IMR-90 (cell line): ENCODE results near the gene COL3A1. TPM values are rescaled to one million over a fixed set of nuclear protein-coding genes. Genes with fewer than 3 reads are reported as not detected.

ENCODE experiments used
- ATAC-seq: fragments of 200-7000 bp; cut with Tn5 transposase; 2 replicates; pipeline ENCODE4 v1.9.1; 2020; ENCODE audit warnings: low read depth, mild to moderate bottlenecking, moderate library complexity
- BruUV-seq: library from RNA; stranded (reverse); fragments of 400-500 nt; replicated peaks from 2 replicates; lab custom pipeline; 2021; lab: Mats Ljungman, UMichigan
- CTCF ChIA-PET: fragments of 300-600 bp; formaldehyde crosslinking; extraction: SDS; loops from one replicate; lab custom pipeline; 2021; ENCODE audit warnings: antibody characterized with exemption; lab: Yijun Ruan, JAX
- POLR2A ChIA-PET: fragments of 300-600 bp; sonication (Branson Sonifier 250); formaldehyde crosslinking; loops from one replicate; lab custom pipeline; 2022; ENCODE audit warnings: antibody characterized with exemption; ENCODE audit not compliant: unreplicated experiment; lab: Charles Lee
- DNase-seq: peaks from one replicate; pipeline ENCODE4 v3.0.0; 2013
- H2AFZ ChIP-seq: replicated peaks from 2 replicates; pipeline ENCODE3; 2013; ENCODE audit warnings: low read length, mild to moderate bottlenecking; ENCODE audit not compliant: poor library complexity
- H2AK5ac ChIP-seq: 2 replicates; pipeline ENCODE4 v1.6.1; 2013; ENCODE audit warnings: low read depth, low read length, inconsistent platforms
- H2AK9ac ChIP-seq: replicated peaks from 2 replicates; pipeline ENCODE3; 2013; ENCODE audit warnings: mild to moderate bottlenecking, low read depth, low read length, moderate library complexity; ENCODE audit not compliant: poor library complexity
- H2BK120ac ChIP-seq: 2 replicates; pipeline ENCODE4 v1.6.1; 2013; ENCODE audit warnings: low read depth, low read length, inconsistent platforms
- H2BK15ac ChIP-seq: 3 replicates; pipeline ENCODE4 v1.6.1; 2013; ENCODE audit warnings: low read depth, low read length, inconsistent platforms
- H2BK20ac ChIP-seq: 2 replicates; pipeline ENCODE4 v1.6.1; 2013; ENCODE audit warnings: low read depth, mild to moderate bottlenecking, inconsistent platforms, low read length, moderate library complexity
- H2BK5ac ChIP-seq: 2 replicates; pipeline ENCODE4 v1.6.1; 2013; ENCODE audit warnings: mild to moderate bottlenecking, low read depth, low read length, inconsistent platforms; ENCODE audit not compliant: poor library complexity, severe bottlenecking
- H3K14ac ChIP-seq: replicated peaks from 2 replicates; pipeline ENCODE4 v1.6.1; 2013; ENCODE audit warnings: low read depth, low read length, inconsistent platforms
- H3K18ac ChIP-seq: 2 replicates; pipeline ENCODE4 v1.6.1; 2013; ENCODE audit warnings: low read depth, low read length, control low read depth
- H3K23ac ChIP-seq: 2 replicates; pipeline ENCODE4 v1.6.1; 2013; ENCODE audit warnings: low read depth, low read length, inconsistent platforms
- H3K27ac ChIP-seq: 2 replicates; pipeline ENCODE4 v1.5.1; 2013; ENCODE audit warnings: mild to moderate bottlenecking, control low read depth, low read length; ENCODE audit not compliant: insufficient read depth
- H3K27me3 ChIP-seq: 2 replicates; pipeline ENCODE4 v1.6.1; 2013; ENCODE audit warnings: low read length; ENCODE audit not compliant: control insufficient read depth, insufficient read depth
- H3K36me3 ChIP-seq: 2 replicates; pipeline ENCODE4 v1.6.1; 2013; ENCODE audit warnings: low read length, mixed read lengths; ENCODE audit not compliant: control insufficient read depth, insufficient read depth
- H3K4ac ChIP-seq: 2 replicates; pipeline ENCODE4 v1.6.1; 2013; ENCODE audit warnings: low read depth, low read length, inconsistent platforms
- H3K4me1 ChIP-seq: 2 replicates; pipeline ENCODE4 v1.6.1; 2013; ENCODE audit warnings: low read length, mixed read lengths; ENCODE audit not compliant: control insufficient read depth, insufficient read depth
- H3K4me2 ChIP-seq: 2 replicates; pipeline ENCODE4 v1.6.1; 2013; ENCODE audit warnings: low read depth, mild to moderate bottlenecking, control low read depth, low read length, moderate library complexity
- H3K4me3 ChIP-seq: 2 replicates; pipeline ENCODE4 v1.5.1; 2013; ENCODE audit warnings: low read depth, mild to moderate bottlenecking, control low read depth, low read length, moderate library complexity; ENCODE audit not compliant: insufficient read depth
- H3K56ac ChIP-seq: 2 replicates; pipeline ENCODE4 v1.6.1; 2013; ENCODE audit warnings: low read length, inconsistent platforms; ENCODE audit not compliant: insufficient read depth; ENCODE audit errors: extremely low read depth
- H3K79me1 ChIP-seq, 2 experiments: 2 replicates each; pipeline ENCODE4 v1.6.1; 2013; ENCODE audit warnings: low read length in 2 of 2, inconsistent platforms in 1 of 2, low read depth in 1 of 2
- H3K9ac ChIP-seq: 2 replicates; pipeline ENCODE4 v1.6.1; 2013; ENCODE audit warnings: low read depth, low read length, control low read depth
- H3K9me1 ChIP-seq: 2 replicates; pipeline ENCODE4 v1.6.1; 2013; ENCODE audit warnings: low read length, inconsistent platforms; ENCODE audit not compliant: insufficient read depth
- H3K9me3 ChIP-seq: 2 replicates; pipeline ENCODE4 v1.6.1; 2013; ENCODE audit warnings: low read length; ENCODE audit not compliant: control insufficient read depth, insufficient read depth
- H4K20me1 ChIP-seq: 2 replicates; pipeline ENCODE4 v1.6.1; 2013; ENCODE audit warnings: low read length, inconsistent platforms; ENCODE audit not compliant: insufficient read depth
- H4K5ac ChIP-seq: 2 replicates; pipeline ENCODE4 v1.6.1; 2013; ENCODE audit warnings: mild to moderate bottlenecking, low read depth, low read length, control low read depth
- H4K8ac ChIP-seq, 2 experiments: 2 replicates each; pipeline ENCODE4 v1.6.1; 2013; ENCODE audit warnings: low read depth in 2 of 2, low read length in 2 of 2, control low read depth in 1 of 2, inconsistent platforms in 1 of 2
- H4K91ac ChIP-seq: 2 replicates; pipeline ENCODE4 v1.6.1; 2013; ENCODE audit warnings: low read depth, low read length, inconsistent platforms; ENCODE audit not compliant: insufficient read depth
- BHLHE40 ChIP-seq: fragments of 150-350 bp; IDR thresholded peaks from 2 replicates; pipeline ENCODE4 v1.6.1; 2016; ENCODE audit warnings: mild to moderate bottlenecking, low read depth, low read length
- MAFK ChIP-seq: IDR thresholded peaks from 2 replicates; pipeline ENCODE4 v1.6.1; 2012; ENCODE audit warnings: low read depth, low read length, improper control_type of control experiment
- MAZ ChIP-seq: IDR thresholded peaks from 2 replicates; pipeline ENCODE4 v1.6.1; 2012; ENCODE audit warnings: low read depth, mild to moderate bottlenecking, low read length, improper control_type of control experiment, moderate library complexity, borderline replicate concordance
- RAD21 ChIP-seq: IDR thresholded peaks from 2 replicates; pipeline ENCODE4 v1.6.1; 2012; ENCODE audit warnings: low read length, improper control_type of control experiment
- SMC3 ChIP-seq: fragments of 150-350 bp; IDR thresholded peaks from 2 replicates; pipeline ENCODE4 v1.6.1; 2016; ENCODE audit warnings: low read depth, mild to moderate bottlenecking, antibody characterized with exemption, low read length, moderate library complexity
- WGBS, 2 experiments: methylation state at CpG; one replicate each; pipeline versions ENCODE4 v1.1.5 to v1.1.7; 2013; ENCODE audit warnings: missing lambda C conversion rate in 2 of 2; ENCODE audit not compliant: insufficient read length in 1 of 2; ENCODE audit errors: extremely low coverage in 2 of 2; 5-methylcytosine and 5-hydroxymethylcytosine counted together
- dilution Hi-C: fragments of 300-500 bp; cut with HindIII; formaldehyde crosslinking; loops from one replicate; pipeline ENCODE4 v1.14.3; 2018; ENCODE audit warnings: low sequenced_read_pairs; ENCODE audit not compliant: unreplicated experiment
- in situ Hi-C: fragments of 300-500 bp; cut with MboI; formaldehyde crosslinking; loops from 3 replicates; pipeline ENCODE4 v1.14.3; 2019; ENCODE audit warnings: low sequenced_read_pairs, inconsistent platforms, mixed read lengths
- intact Hi-C: fragments of 100-400 bp; cut with micrococcal nuclease; formaldehyde crosslinking; loops from 2 replicates; pipeline ENCODE4 v1.10.0; 2022
- polyA plus RNA-seq, 3 experiments: library from polyadenylated mRNA; depleted of rRNA; stranded (reverse); fragments of >200 nt; gene quantifications; 2 replicates each; pipeline ENCODE4 v1.2.3, GENCODE V29; 2012; ENCODE audit warnings: low replicate concordance in 1 of 3
- total RNA-seq: library from RNA; depleted of rRNA; stranded (reverse); fragments of >200 nt; gene quantifications from 2 replicates; pipeline ENCODE4 v1.2.3, GENCODE V29; 2012
- TF ChIP-seq, protein P1 (sequence below): conservative IDR thresholded peaks from 2 replicates; pipeline ENCODE4 v1.5.1; 2012; ENCODE audit warnings: mild to moderate bottlenecking, low read depth, low read length, improper control_type of control experiment

COL3A1 gene
- total and polyA plus RNA-seq, 2 of the 4 experiments (the other 2 are of a cell fraction), result 402 to 408 TPM

GRCh38 chr2:189022492-189022891, 48.3 kb downstream of the COL3A1 start:
- peak; percentile 54 for DNase-seq
- Histone ChIP-seq H3K18ac (peak overlapping the region; percentile 86; the same call in 1 of the 2 replicates), H3K56ac (no peak overlapping the region), H3K23ac (peak overlapping the region; percentile 70; the same call in 1 of the 2 replicates), H2BK15ac (0 out of 3 replicates have a peak overlapping the region, but pooled peaks have one; percentile 4), H2BK20ac (no peak overlapping the region), H2BK5ac (peak overlapping the region; percentile 97), H3K4ac (no peak overlapping the region; the same call in 1 of the 2 replicates), H2BK120ac (no peak overlapping the region), H4K8ac (peak overlapping the region in 1 of 2 experiments; percentile 38; a peak in 1 of 4 replicates), H3K9me3 (no peaks in the 10 kb centered on the region), H4K91ac (no peak overlapping the region), H3K9me1 (no peaks in the 10 kb centered on the region; the same call in 1 of the 2 replicates), H3K9ac (no peak overlapping the region), H3K4me2 (peak overlapping the region; percentile 37; the same call in 1 of the 2 replicates), H4K20me1 (no peaks in the 10 kb centered on the region), H3K79me1 (peaks cover 4 to 8% of the 10 kb centered on the region in 2 experiments; a peak in 2 of 4 replicates), H3K4me3 (no peak overlapping the region), H3K4me1 (peaks cover 10% of the 10 kb centered on the region), H2AK9ac (no peak overlapping the region), H4K5ac (peak overlapping the region; percentile 78; the same call in 1 of the 2 replicates), H3K14ac (peak overlapping the region; percentile 82), H3K36me3 (no peaks in the 10 kb centered on the region), H2AFZ (no peak overlapping the region), H2AK5ac (peak overlapping the region; percentile 24; the same call in 1 of the 2 replicates), H3K27ac (peak overlapping the region; percentile 43), H3K27me3 (no peaks in the 10 kb centered on the region)
- ChIA-PET POLR2A (no interaction called here), CTCF (interaction anchor here (0.6 to 0.7 kb wide), 2 partner anchors 25 to 44 kb away, joined by 4 to 7 read pairs; no protein-coding TSS in a partner anchor)
- no peak for TF ChIP-seq MAZ
- TF ChIP-seq, protein P1, sequence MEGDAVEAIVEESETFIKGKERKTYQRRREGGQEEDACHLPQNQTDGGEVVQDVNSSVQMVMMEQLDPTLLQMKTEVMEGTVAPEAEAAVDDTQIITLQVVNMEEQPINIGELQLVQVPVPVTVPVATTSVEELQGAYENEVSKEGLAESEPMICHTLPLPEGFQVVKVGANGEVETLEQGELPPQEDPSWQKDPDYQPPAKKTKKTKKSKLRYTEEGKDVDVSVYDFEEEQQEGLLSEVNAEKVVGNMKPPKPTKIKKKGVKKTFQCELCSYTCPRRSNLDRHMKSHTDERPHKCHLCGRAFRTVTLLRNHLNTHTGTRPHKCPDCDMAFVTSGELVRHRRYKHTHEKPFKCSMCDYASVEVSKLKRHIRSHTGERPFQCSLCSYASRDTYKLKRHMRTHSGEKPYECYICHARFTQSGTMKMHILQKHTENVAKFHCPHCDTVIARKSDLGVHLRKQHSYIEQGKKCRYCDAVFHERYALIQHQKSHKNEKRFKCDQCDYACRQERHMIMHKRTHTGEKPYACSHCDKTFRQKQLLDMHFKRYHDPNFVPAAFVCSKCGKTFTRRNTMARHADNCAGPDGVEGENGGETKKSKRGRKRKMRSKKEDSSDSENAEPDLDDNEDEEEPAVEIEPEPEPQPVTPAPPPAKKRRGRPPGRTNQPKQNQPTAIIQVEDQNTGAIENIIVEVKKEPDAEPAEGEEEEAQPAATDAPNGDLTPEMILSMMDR, result no peak
- TF ChIP-seq RAD21, result no peak
- no peak for TF ChIP-seq MAFK
- TF ChIP-seq BHLHE40, result no peak
- TF ChIP-seq SMC3, result no peak
- dilution Hi-C loops (no loop called here), in situ Hi-C loops (no loop called here), intact Hi-C loops (no loop called here)
- no TSS peak for BruUV-seq
- no CpG with 5 or more reads among the region's 3 CpGs for WGBS, 2 experiments
- no peak for ATAC-seq
